ENCODE data around the gene ITGA7.

DNA sequence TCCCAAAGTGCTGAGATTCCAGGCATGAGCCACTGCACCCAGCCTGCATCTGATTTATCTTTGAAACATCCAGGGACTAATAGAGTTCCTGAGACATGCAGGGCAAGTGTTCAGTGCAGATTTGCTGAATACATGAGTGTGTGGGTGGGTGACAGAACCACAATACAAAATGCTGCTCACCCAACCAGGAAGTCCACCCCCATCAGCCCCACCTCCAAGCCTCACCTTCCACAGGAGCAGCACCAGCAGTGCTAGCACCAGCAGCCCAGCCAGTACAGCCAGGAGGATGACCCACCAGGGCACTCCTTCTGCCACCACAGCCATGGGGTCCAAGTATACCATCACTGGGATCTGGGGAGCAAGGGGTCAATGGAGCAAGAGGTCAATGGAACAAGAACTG is 20.0 kb downstream of the ITGA7 start:
- TF ChIP-seq, protein P1, sequence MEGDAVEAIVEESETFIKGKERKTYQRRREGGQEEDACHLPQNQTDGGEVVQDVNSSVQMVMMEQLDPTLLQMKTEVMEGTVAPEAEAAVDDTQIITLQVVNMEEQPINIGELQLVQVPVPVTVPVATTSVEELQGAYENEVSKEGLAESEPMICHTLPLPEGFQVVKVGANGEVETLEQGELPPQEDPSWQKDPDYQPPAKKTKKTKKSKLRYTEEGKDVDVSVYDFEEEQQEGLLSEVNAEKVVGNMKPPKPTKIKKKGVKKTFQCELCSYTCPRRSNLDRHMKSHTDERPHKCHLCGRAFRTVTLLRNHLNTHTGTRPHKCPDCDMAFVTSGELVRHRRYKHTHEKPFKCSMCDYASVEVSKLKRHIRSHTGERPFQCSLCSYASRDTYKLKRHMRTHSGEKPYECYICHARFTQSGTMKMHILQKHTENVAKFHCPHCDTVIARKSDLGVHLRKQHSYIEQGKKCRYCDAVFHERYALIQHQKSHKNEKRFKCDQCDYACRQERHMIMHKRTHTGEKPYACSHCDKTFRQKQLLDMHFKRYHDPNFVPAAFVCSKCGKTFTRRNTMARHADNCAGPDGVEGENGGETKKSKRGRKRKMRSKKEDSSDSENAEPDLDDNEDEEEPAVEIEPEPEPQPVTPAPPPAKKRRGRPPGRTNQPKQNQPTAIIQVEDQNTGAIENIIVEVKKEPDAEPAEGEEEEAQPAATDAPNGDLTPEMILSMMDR (IDR thresholded peaks at IDR 0.05) = no peak
- TF ChIP-seq POLR2A (IDR thresholded peaks at IDR 0.05) = no peak
